ENCODE data around the gene HJV. TPM values are rescaled to one million over a fixed set of nuclear protein-coding genes. Genes with fewer than 3 reads are reported as not detected.

The HJV gene
- total and polyA plus RNA-seq, 2 of the 8 experiments (the other 6 are each of a cell fraction or from before 2014, with no cell fraction given) = 0.32 to 0.70 TPM

GRCh38 chr1:145991735-145992412 is 29.7 kb downstream of the HJV start:
- Histone ChIP-seq H4K5ac (ENCODE audit: insufficient read length, low read depth, low read length) (no peak overlapping the region), H3K4me2 (ENCODE audit: insufficient read depth in 1 of 2, low read depth in 2 of 2, low read length in 2 of 2) (peak overlapping the region in 1 of 2 experiments; percentile 96; a peak in 1 of 4 replicates), H3K4me1 (replicated peaks in 1 of 4; ENCODE audit: control insufficient read depth in 3 of 4, insufficient read depth in 4 of 4, low read length in 3 of 4) (peaks cover 2% of the 10 kb centered on the region in 4 experiments; a peak in 3 of 7 replicates), H2BK5ac (ENCODE audit: low read depth, low read length) (no peak overlapping the region), H3K18ac (ENCODE audit: extremely low read depth, low read length) (no peak overlapping the region), H3K14ac (ENCODE audit: insufficient read length) (no peak overlapping the region), H3K4ac (replicated peaks; ENCODE audit: insufficient read length, low read depth, low read length) (no peak overlapping the region), H2AFZ (ENCODE audit: low read length) (no peak overlapping the region), H3K23me2 (ENCODE audit: low read depth, low read length) (peaks cover 3% of the 10 kb centered on the region), H3K4me3 (ENCODE audit: extremely low read depth in 1 of 4, insufficient read depth in 2 of 4, low read depth in 3 of 4, low read length in 4 of 4) (no peak overlapping the region), H2BK15ac (ENCODE audit: low read length) (no peak overlapping the region), H4K91ac (replicated peaks; ENCODE audit: insufficient read length, low read length) (no peak overlapping the region), H2BK120ac (replicated peaks; ENCODE audit: low read depth, low read length) (no peak overlapping the region), H3K27ac (ENCODE audit: low read depth, low read length) (no peak overlapping the region), H3K79me1 (ENCODE audit: low read depth, low read length) (peaks cover 6% of the 10 kb centered on the region; the same call in 1 of the 2 replicates), H3K79me2 (ENCODE audit: control insufficient read depth in 1 of 2, insufficient read depth in 2 of 2, low read length in 2 of 2) (peaks cover 4 to 27% of the 10 kb centered on the region in 2 experiments; a peak in 3 of 4 replicates), H4K8ac (ENCODE audit: extremely low read depth, insufficient read depth, low read length) (no peak overlapping the region), H3K36me3 (ENCODE audit: control insufficient read depth in 2 of 4, insufficient read depth in 4 of 4, low read length in 3 of 4) (peaks cover 17 to 35% (median 25%) of the 10 kb centered on the region in 4 experiments), H2BK12ac (ENCODE audit: low read depth, low read length) (0 out of 2 replicates have a peak overlapping the region, but pooled peaks have one; percentile 80), H3K23ac (ENCODE audit: insufficient read length) (no peak overlapping the region), H2AK5ac (ENCODE audit: low read depth, low read length) (no peak overlapping the region), H3K9ac (replicated peaks in 1 of 4; ENCODE audit: extremely low read depth in 1 of 4, low read depth in 3 of 4, low read length in 3 of 4) (no peak overlapping the region), H4K20me1 (replicated peaks in 1 of 2; ENCODE audit: control insufficient read depth in 1 of 2, insufficient read depth in 2 of 2, low read length in 2 of 2) (peaks cover 0 to 2% of the 10 kb centered on the region in 2 experiments), H3K56ac (replicated peaks; ENCODE audit: insufficient read length, low read depth, low read length) (no peak overlapping the region), H2BK20ac (ENCODE audit: low read length) (no peak overlapping the region), H3K27me3 (replicated peaks in 1 of 4; ENCODE audit: control insufficient read depth in 3 of 4, extremely low read depth in 1 of 4, insufficient read depth in 3 of 4, low read length in 3 of 4) (no peaks in the 10 kb centered on the region), H3K9me3 (ENCODE audit: insufficient read depth in 2 of 2, low read depth in 1 of 2, low read length in 1 of 2) (no peaks in the 10 kb centered on the region)
- DNase-seq (ENCODE audit: low read depth in 1 of 2, low spot score in 2 of 2) = no peak
- 90% methylated on average over 10 of the region's 10 CpGs; no CpG with 5 or more reads in 1 of the 2 experiments for WGBS, 2 experiments (ENCODE audit: extremely low coverage in 1 of 2, insufficient coverage in 1 of 2, insufficient read length in 1 of 2, insufficient replicate concordance in 2 of 2, low coverage in 1 of 2, low lambda C conversion rate in 2 of 2, missing lambda C conversion rate in 1 of 2)
- FAIRE-seq = no peak
- CTCF ChIA-PET (ENCODE audit: partially characterized antibody) = interaction anchor here (1.1 to 12.6 kb wide), 6 partner anchors 13 to 25 kb away, joined by 3 to 93 read pairs (median 3); no protein-coding TSS in a partner anchor
- POLR2A ChIA-PET (ENCODE audit: partially characterized antibody) = interaction anchor here (0.7 to 13.4 kb wide), 15 partner anchors 9 to 120 kb away, joined by 3 to 218 read pairs (median 3); partner anchors contain the start of gene RBM8A
- TF ChIP-seq POLR2AphosphoS5 (IDR thresholded peaks at IDR 0.05; ENCODE audit: low read depth, low read length) = peak; percentile 84
